IMR-90 (cell line): ENCODE data around the gene RNF114.

Experiments
- BHLHE40 ChIP-seq: fragments of 150-350 bp; IDR thresholded peaks from 2 replicates; pipeline ENCODE4 v1.6.1; 2016; ENCODE audit warnings: mild to moderate bottlenecking, low read depth, low read length
- CHD1 ChIP-seq: IDR thresholded peaks from 2 replicates; pipeline ENCODE4 v1.6.1; 2012; ENCODE audit warnings: low read depth, low read length, improper control_type of control experiment
- FOS ChIP-seq: fragments of 150-350 bp; IDR thresholded peaks from 2 replicates; pipeline ENCODE4 v1.6.1; 2016; ENCODE audit warnings: low read depth, low read length
- MAZ ChIP-seq: IDR thresholded peaks from 2 replicates; pipeline ENCODE4 v1.6.1; 2012; ENCODE audit warnings: low read depth, mild to moderate bottlenecking, low read length, improper control_type of control experiment, moderate library complexity, borderline replicate concordance
- POLR2A ChIP-seq: IDR thresholded peaks from 2 replicates; pipeline ENCODE4 v1.6.1; 2012; ENCODE audit warnings: mild to moderate bottlenecking, low read depth, low read length
- RAD21 ChIP-seq: IDR thresholded peaks from 2 replicates; pipeline ENCODE4 v1.6.1; 2012; ENCODE audit warnings: low read length, improper control_type of control experiment
- RCOR1 ChIP-seq: IDR thresholded peaks from 2 replicates; pipeline ENCODE4 v1.6.1; 2012; ENCODE audit warnings: mild to moderate bottlenecking, low read length, improper control_type of control experiment; ENCODE audit not compliant: insufficient replicate concordance
- TF ChIP-seq, protein P1 (sequence below): conservative IDR thresholded peaks from 2 replicates; pipeline ENCODE4 v1.5.1; 2012; ENCODE audit warnings: mild to moderate bottlenecking, low read depth, low read length, improper control_type of control experiment
- TF ChIP-seq, protein P2 (sequence below): fragments of 150-350 bp; IDR thresholded peaks from 2 replicates; pipeline ENCODE4 v1.6.1; 2017; ENCODE audit warnings: mild to moderate bottlenecking, antibody characterized with exemption, low read length, low read depth

DNA sequence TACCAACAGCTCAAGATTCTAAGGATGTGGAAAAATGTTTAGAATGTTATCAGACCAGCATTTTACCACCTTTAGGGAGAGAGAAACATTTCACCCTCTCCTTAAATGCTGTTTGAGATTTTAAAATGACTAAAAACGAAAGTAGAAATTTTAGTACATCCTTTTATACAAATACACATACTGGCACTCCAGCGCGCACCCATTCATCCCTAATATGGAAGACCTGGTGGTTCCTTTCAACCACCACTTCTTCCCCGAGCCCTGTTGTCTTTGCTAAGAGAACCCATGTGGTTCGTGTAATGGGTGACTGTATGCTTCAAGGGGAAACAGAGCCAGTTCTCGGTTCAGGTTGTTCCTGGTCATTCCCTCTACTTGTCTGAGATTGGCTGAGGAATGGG, 42.1 kb upstream of the RNF114 start:
- no peak for TF ChIP-seq POLR2A
- TF ChIP-seq RCOR1 = no peak
- TF ChIP-seq, protein P1, sequence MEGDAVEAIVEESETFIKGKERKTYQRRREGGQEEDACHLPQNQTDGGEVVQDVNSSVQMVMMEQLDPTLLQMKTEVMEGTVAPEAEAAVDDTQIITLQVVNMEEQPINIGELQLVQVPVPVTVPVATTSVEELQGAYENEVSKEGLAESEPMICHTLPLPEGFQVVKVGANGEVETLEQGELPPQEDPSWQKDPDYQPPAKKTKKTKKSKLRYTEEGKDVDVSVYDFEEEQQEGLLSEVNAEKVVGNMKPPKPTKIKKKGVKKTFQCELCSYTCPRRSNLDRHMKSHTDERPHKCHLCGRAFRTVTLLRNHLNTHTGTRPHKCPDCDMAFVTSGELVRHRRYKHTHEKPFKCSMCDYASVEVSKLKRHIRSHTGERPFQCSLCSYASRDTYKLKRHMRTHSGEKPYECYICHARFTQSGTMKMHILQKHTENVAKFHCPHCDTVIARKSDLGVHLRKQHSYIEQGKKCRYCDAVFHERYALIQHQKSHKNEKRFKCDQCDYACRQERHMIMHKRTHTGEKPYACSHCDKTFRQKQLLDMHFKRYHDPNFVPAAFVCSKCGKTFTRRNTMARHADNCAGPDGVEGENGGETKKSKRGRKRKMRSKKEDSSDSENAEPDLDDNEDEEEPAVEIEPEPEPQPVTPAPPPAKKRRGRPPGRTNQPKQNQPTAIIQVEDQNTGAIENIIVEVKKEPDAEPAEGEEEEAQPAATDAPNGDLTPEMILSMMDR = no peak
- TF ChIP-seq RAD21 = no peak
- TF ChIP-seq, protein P2, sequence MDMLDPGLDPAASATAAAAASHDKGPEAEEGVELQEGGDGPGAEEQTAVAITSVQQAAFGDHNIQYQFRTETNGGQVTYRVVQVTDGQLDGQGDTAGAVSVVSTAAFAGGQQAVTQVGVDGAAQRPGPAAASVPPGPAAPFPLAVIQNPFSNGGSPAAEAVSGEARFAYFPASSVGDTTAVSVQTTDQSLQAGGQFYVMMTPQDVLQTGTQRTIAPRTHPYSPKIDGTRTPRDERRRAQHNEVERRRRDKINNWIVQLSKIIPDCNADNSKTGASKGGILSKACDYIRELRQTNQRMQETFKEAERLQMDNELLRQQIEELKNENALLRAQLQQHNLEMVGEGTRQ = no peak
- no peak for TF ChIP-seq FOS
- no peak for TF ChIP-seq CHD1
- TF ChIP-seq BHLHE40 = no peak
- TF ChIP-seq MAZ = no peak
